ENCODE measurements around the gene VSTM4. TPM values are rescaled to one million over a fixed set of nuclear protein-coding genes. Genes with fewer than 3 reads are reported as not detected.

The VSTM4 gene
- total RNA-seq, 3 donors from 2014 or later, result 1.5 to 13.8 (median 2.2) TPM

DNA sequence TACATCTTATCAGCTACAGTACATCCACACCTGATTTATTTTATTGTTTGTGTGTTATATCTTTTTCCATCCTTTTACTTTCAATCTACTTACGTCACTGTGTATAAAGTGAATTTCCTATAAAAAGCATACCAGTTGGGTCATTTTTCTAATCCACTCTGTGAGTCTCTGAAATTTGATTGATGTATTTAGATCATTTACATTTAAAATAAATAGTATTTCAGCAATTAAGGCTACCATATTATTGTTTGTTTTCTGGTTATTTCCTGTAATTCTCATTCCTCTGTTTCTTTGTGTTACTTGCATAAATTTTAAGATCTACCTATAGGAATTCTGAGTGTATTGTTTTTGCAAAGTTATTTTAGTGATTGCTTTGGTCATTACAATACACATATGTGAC, 53.7 kb downstream of the VSTM4 start:
- no peak for ATAC-seq
- DNase-seq, result no peak
- peaks cover 8% of the 10 kb centered on the region for H3K9me3 ChIP-seq
- no peak overlapping the region for H3K4me3 ChIP-seq
- H3K36me3 ChIP-seq (ENCODE audit: low read depth), result no peaks in the 10 kb centered on the region
- no peaks in the 10 kb centered on the region for H3K4me1 ChIP-seq (ENCODE audit: low read depth)
- intact Hi-C loops (cut with DNase I, micrococcal nuclease), result no loop called here
- TF ChIP-seq, protein P1, sequence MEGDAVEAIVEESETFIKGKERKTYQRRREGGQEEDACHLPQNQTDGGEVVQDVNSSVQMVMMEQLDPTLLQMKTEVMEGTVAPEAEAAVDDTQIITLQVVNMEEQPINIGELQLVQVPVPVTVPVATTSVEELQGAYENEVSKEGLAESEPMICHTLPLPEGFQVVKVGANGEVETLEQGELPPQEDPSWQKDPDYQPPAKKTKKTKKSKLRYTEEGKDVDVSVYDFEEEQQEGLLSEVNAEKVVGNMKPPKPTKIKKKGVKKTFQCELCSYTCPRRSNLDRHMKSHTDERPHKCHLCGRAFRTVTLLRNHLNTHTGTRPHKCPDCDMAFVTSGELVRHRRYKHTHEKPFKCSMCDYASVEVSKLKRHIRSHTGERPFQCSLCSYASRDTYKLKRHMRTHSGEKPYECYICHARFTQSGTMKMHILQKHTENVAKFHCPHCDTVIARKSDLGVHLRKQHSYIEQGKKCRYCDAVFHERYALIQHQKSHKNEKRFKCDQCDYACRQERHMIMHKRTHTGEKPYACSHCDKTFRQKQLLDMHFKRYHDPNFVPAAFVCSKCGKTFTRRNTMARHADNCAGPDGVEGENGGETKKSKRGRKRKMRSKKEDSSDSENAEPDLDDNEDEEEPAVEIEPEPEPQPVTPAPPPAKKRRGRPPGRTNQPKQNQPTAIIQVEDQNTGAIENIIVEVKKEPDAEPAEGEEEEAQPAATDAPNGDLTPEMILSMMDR (IDR thresholded peaks at IDR 0.05), result no peak

DNA sequence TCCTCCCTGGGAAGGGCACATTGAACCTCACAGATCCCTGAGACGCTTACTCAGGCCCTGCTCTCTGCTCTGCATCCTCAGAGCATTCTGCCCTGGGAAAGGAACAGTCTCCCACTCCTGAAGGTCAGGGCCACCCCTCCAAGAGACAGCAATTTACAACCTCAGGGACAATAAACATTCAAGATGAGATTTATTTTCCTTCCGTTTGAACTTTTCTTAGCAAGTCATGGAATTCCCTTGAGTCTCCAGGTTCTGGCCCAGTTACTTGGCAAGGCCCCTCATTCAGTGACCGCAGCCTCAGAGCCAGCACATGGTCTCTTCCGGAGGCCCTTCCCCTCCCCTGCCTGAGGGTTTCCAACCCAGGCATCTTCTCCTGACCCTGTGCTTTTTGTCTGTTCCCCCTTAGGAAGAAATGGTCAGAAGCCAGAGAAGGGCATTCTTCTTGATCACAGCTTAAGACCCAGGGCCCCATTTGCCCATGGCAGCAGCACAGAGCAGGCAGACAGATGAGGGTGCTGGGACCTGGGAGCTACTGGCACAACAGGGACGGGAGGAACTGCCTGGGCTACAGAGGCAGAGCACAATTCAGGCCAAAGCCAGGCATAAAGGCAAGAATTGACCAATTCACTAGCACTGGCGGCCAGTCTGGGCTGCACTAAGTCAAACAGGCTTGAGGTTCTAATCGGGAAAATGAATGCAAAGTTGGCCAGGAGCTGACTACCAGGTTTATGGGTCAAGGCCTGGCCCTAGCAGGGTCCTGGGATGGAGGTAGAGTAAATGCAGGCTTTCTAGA, 56.7 kb downstream of the VSTM4 start:
- Histone ChIP-seq H3K9me3 (peaks cover 8% of the 10 kb centered on the region), H3K36me3 (ENCODE audit: low read depth) (no peaks in the 10 kb centered on the region), H3K4me1 (ENCODE audit: low read depth) (no peaks in the 10 kb centered on the region), H3K4me3 (no peak overlapping the region)
- TF ChIP-seq, protein P1 (IDR thresholded peaks at IDR 0.05), result no peak
- DNase-seq (no peak), ATAC-seq (no peak)
- intact Hi-C loops (cut with DNase I, micrococcal nuclease), result no loop called here

DNA sequence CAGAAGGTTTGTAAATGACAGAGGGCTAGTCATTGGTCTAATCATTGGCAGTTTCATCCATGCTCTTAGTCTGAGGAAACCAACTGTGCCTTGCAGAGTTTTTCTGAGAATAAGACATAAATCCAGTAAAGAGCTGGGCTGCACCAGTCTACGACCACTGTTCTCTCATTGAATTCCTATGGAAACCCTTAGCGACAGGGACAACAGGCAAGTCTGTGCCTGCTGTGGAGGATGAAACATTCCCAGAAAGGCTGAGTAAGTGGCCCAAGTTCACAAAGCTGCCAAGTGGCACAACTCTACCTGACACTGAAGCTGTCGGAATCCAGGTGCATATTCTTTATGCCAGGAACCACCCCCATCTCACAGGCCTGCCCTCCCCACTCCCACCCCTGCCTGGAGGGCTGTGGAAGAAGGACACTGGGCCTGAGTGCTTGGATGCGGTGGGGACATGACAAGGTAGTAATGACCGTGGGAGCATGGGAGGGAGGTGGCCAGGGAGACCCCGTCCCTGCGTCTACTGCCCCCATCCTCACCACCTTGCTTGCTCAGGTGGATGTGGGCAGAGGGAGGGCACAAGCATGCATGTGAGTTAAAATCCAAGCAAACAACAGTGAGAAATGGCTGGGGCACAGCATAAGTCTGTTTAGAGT, 58.0 kb downstream of the VSTM4 start:
- ATAC-seq (no peak), DNase-seq (no peak)
- Histone ChIP-seq H3K36me3 (ENCODE audit: low read depth) (no peaks in the 10 kb centered on the region), H3K4me1 (ENCODE audit: low read depth) (no peaks in the 10 kb centered on the region), H3K4me3 (no peak overlapping the region), H3K9me3 (peaks cover 6% of the 10 kb centered on the region)
- TF ChIP-seq, protein P1 (IDR thresholded peaks at IDR 0.05), result no peak
- intact Hi-C loops (cut with DNase I, micrococcal nuclease), result no loop called here

DNA sequence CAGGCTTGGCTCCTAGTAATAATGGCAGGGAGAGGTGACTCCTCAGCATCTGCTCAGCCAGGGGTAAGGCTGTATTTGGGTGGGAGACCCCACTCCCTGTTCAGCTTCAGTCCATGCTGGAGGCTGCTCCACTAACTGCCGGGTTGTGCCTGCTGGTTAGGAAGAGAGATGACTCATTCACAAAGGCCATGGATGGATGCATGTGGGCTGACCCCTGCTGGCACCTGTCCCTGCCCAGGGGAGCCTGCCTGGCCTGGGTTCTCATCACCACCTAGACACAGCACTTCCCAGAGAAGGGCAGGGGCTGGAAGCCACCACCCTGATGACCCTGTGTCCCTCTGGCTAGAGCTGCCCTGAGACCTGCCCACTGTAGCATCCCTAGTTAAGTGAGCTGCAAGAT, 59.0 kb downstream of the VSTM4 start:
- DNase-seq (no peak), ATAC-seq (no peak)
- H3K4me3 ChIP-seq, result no peak overlapping the region
- no peaks in the 10 kb centered on the region for H3K9me3 ChIP-seq
- no peaks in the 10 kb centered on the region for H3K4me1 ChIP-seq (ENCODE audit: low read depth)
- intact Hi-C loops (cut with DNase I, micrococcal nuclease), result no loop called here
- TF ChIP-seq, protein P1 (IDR thresholded peaks at IDR 0.05), result no peak
- H3K36me3 ChIP-seq (ENCODE audit: low read depth), result no peaks in the 10 kb centered on the region

DNA sequence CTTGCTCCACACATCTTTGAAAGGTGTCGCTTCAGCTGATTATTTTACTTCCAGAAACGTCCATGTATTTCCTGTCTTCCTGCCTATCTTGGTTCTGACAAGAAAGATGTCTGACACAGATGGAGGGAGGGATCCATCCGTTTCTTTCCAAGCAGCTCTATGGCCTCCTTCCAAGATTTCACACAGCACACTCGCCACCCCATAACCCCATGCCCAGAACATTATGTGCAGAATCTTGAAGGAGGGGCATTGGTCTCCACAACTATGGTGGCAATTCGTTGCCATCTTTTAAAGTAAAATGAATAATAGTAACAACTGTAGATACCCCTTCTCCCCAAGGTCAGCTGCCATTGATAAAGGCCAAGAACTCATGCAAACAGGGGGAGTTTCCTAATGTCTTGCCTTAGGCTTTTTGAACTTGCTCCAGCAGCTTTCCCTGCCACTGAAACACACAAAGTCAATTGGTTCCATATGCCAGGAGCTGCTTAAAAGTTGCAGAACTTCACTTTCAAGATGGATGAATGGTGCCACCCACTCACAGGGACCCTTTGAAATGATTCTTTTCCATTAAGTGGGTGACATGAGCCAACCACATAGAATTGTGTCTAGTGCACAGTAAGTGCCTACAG, 60.0 kb downstream of the VSTM4 start:
- no peak overlapping the region for H3K4me3 ChIP-seq
- TF ChIP-seq, protein P1 (IDR thresholded peaks at IDR 0.05), result no peak
- H3K36me3 ChIP-seq (ENCODE audit: low read depth), result no peaks in the 10 kb centered on the region
- ATAC-seq (no peak), DNase-seq (no peak)
- intact Hi-C loops (cut with DNase I, micrococcal nuclease), result no loop called here
- H3K4me1 ChIP-seq (ENCODE audit: low read depth), result no peaks in the 10 kb centered on the region
- no peaks in the 10 kb centered on the region for H3K9me3 ChIP-seq
